Upper lobe of left lung (tissue), 6 donors: ENCODE data around the gene SCGB1C1. TPM values are rescaled to one million over a fixed set of nuclear protein-coding genes. Genes with fewer than 3 reads are reported as not detected.
A peak's percentile ranks its signal among the peaks of the same experiment; 100 is the strongest.
"Not testable (repeated sequence)": the region's sequence is repeated elsewhere in the genome, so short reads cannot be mapped to it uniquely, and the experiment has no call there.

ENCODE experiments used
- ATAC-seq, 2 donors: fragments of 200-7000 bp; cut with Tn5 transposase; one replicate each; pipeline ENCODE4 v1.9.1; 2022; ENCODE audit warnings: mild to moderate bottlenecking in 2 of 2, moderate library complexity in 2 of 2; ENCODE audit not compliant: low FRiP score in 2 of 2
- DNase-seq, 2 donors: peaks; one replicate each; pipeline ENCODE4 v3.0.0-alpha.2; 2019 to 2020
- H3K27ac ChIP-seq, 4 donors: fragments of 200-600 bp; sonication (generic); one replicate each; pipeline ENCODE4 v1.5.1; 2016 to 2019
- H3K27me3 ChIP-seq, 4 donors: fragments of 200-600 bp; sonication (generic); one replicate each; pipeline ENCODE4 v1.5.1; 2017 to 2019
- H3K36me3 ChIP-seq, 4 donors: fragments of 200-600 bp; sonication (generic); one replicate each; pipeline ENCODE4 v1.5.1; 2016 to 2019
- H3K4me1 ChIP-seq, 4 donors: fragments of 200-600 bp; sonication (generic); one replicate each; pipeline ENCODE4 v1.5.1; 2018 to 2019
- H3K4me3 ChIP-seq, 4 donors: fragments of 200-600 bp; sonication (generic); one replicate each; pipeline ENCODE4 v1.5.1; 2017 to 2019; ENCODE audit warnings: mild to moderate bottlenecking in 2 of 4, moderate library complexity in 1 of 4
- H3K9me3 ChIP-seq, 4 donors: fragments of 200-600 bp; sonication (generic); one replicate each; pipeline ENCODE4 v1.5.1; 2018 to 2019
- CTCF ChIP-seq, 6 experiments: fragments of 450-650 bp in 4 of 6; fragments of 200-600 bp in 2 of 6; sonication (generic) in 2 of 6; IDR thresholded peaks; one replicate each; pipeline ENCODE4 v1.5.1; 2016 to 2019; ENCODE audit warnings: antibody characterized with exemption in 6 of 6
- EP300 ChIP-seq, 4 donors: sonication (generic); formaldehyde crosslinking; IDR thresholded peaks; one replicate each; pipeline ENCODE4 v1.5.1; 2017; ENCODE audit warnings: antibody characterized with exemption in 4 of 4, control low read depth in 2 of 4
- POLR2A ChIP-seq, 4 donors: fragments of 450-650 bp; IDR thresholded peaks; one replicate each; pipeline ENCODE4 v1.5.1; 2016 to 2017; ENCODE audit warnings: antibody characterized with exemption in 4 of 4, mild to moderate bottlenecking in 2 of 4
- POLR2AphosphoS5 ChIP-seq, 2 donors: sonication (generic); formaldehyde crosslinking; IDR thresholded peaks; one replicate each; pipeline ENCODE4 v1.5.1; 2017; ENCODE audit warnings: antibody characterized with exemption in 2 of 2
- WGBS, 2 donors: methylation state at CpG; one replicate each; pipeline ENCODE4 v1.1.5; 2017 to 2018; 5-methylcytosine and 5-hydroxymethylcytosine counted together
- total RNA-seq, 6 donors: library from RNA; depleted of rRNA in 4 of 6; stranded (reverse); fragments of >200 nt in 4 of 6; gene quantifications; one replicate each; pipeline versions ENCODE4 v1.1.0 to v1.2.1, GENCODE V29; 2016 to 2021
- donor health status: DM: no; HTN: no; CAD: no; lungs with moderate emphysema.
- donor health status: DM: no; HTN: yes; CAD: no; lungs with severe emphysema.

The SCGB1C1 gene
- total RNA-seq, 6 donors from 2014 or later, result not detected

GRCh38 chr11:216081-216974, 23.4 kb downstream of the SCGB1C1 start:
- DNase-seq (no peak), ATAC-seq (no peak)
- no peak for TF ChIP-seq CTCF (IDR thresholded peaks at IDR 0.05)
- no peak for TF ChIP-seq EP300 (IDR thresholded peaks at IDR 0.05)
- no peak for TF ChIP-seq POLR2AphosphoS5 (IDR thresholded peaks at IDR 0.05)
- no peak for TF ChIP-seq POLR2A (IDR thresholded peaks at IDR 0.05)
- Histone ChIP-seq H3K36me3 (peaks cover 17 to 64% (median 47%) of the 10 kb centered on the region in 4 donors), H3K9me3 (no peaks in the 10 kb centered on the region), H3K27me3 (no peaks in the 10 kb centered on the region), H3K4me1 (peaks cover 0 to 4% (median 1%) of the 10 kb centered on the region in 4 donors), H3K4me3 (no peak overlapping the region), H3K27ac (no peak overlapping the region)
- WGBS, 2 donors, result 89 to 92% methylated on average over 9 to 11 of the region's 11 CpGs

GRCh38 chr11:217704-218103, 24.8 kb downstream of the SCGB1C1 start:
- Histone ChIP-seq H3K27me3 (no peaks in the 10 kb centered on the region), H3K27ac (no peak overlapping the region), H3K36me3 (peaks cover 6 to 50% (median 34%) of the 10 kb centered on the region in 4 donors), H3K4me3 (no peak overlapping the region), H3K9me3 (no peaks in the 10 kb centered on the region), H3K4me1 (no peaks in the 10 kb centered on the region)
- no peak for TF ChIP-seq POLR2AphosphoS5 (IDR thresholded peaks at IDR 0.05)
- TF ChIP-seq EP300 (IDR thresholded peaks at IDR 0.05), result no peak
- TF ChIP-seq POLR2A (IDR thresholded peaks at IDR 0.05), result no peak
- no peak for TF ChIP-seq CTCF (IDR thresholded peaks at IDR 0.05)
- DNase-seq, result no peak
- no peak for ATAC-seq
- WGBS, 2 donors, result 88 to 97% methylated on average over 3 of the region's 3 CpGs

- ATAC-seq (no peak), DNase-seq (peak; percentile 9 to 62)
- WGBS, 2 donors, result 91 to 94% methylated on average over 29 of the region's 29 CpGs
- no peak overlapping the region for H3K4me3 ChIP-seq
- no peaks in the 10 kb centered on the region for H3K27me3 ChIP-seq
- H3K4me1 ChIP-seq, result no peaks in the 10 kb centered on the region
- no peak overlapping the region for H3K27ac ChIP-seq
- H3K36me3 ChIP-seq, result peaks cover 6 to 37% (median 21%) of the 10 kb centered on the region in 4 donors
- no peaks in the 10 kb centered on the region for H3K9me3 ChIP-seq
- no peak for TF ChIP-seq POLR2A (IDR thresholded peaks at IDR 0.05)
Measured at GRCh38 chr11:218815-219593, 26.1 kb downstream of the SCGB1C1 start.

- ATAC-seq, DNase-seq: not testable (repeated sequence)
- WGBS, 2 donors, result 87 to 98% methylated on average over 3 of the region's 3 CpGs
Measured at GRCh38 chr11:220641-221215, 27.9 kb downstream of the SCGB1C1 start.

GRCh38 chr11:221539-221938, 28.7 kb downstream of the SCGB1C1 start:
- Histone ChIP-seq H3K27me3 (no peaks in the 10 kb centered on the region), H3K9me3 (no peaks in the 10 kb centered on the region), H3K4me1 (peaks cover 0 to 3% (median 0%) of the 10 kb centered on the region in 4 donors), H3K36me3 (peaks cover 0 to 16% (median 3%) of the 10 kb centered on the region in 4 donors), H3K27ac (no peak overlapping the region), H3K4me3 (no peak overlapping the region)
- TF ChIP-seq POLR2AphosphoS5 (IDR thresholded peaks at IDR 0.05) (no peak), POLR2A (IDR thresholded peaks at IDR 0.05) (no peak), EP300 (IDR thresholded peaks at IDR 0.05) (no peak), CTCF (IDR thresholded peaks at IDR 0.05) (no peak)
- WGBS, 2 donors, result 93 to 95% methylated on average over 7 of the region's 7 CpGs
- DNase-seq (no peak), ATAC-seq (no peak)

More at GRCh38 chr11:220641-221215, 27.9 kb downstream of the SCGB1C1 start:
- H3K27me3 ChIP-seq, H3K4me1 ChIP-seq, H3K27ac ChIP-seq, H3K4me3 ChIP-seq, H3K9me3 ChIP-seq: not testable (repeated sequence)
- peaks cover 0 to 23% (median 5%) of the 10 kb centered on the region in 4 donors for H3K36me3 ChIP-seq
